GM23248 (cell line): Measurements from ENCODE around the gene C1QTNF9B. TPM values are rescaled to one million over a fixed set of nuclear protein-coding genes. Genes with fewer than 3 reads are reported as not detected.

Source experiments
- DNase-seq: peaks from one replicate; pipeline ENCODE4 v3.0.0-alpha.2; 2015
- H2AFZ ChIP-seq: fragments of 200-600 bp; sonication (generic); 2 replicates; pipeline ENCODE4 v1.6.1; 2016; ENCODE audit warnings: antibody characterized with exemption
- H3F3A ChIP-seq: fragments of 200-600 bp; sonication (generic); 2 replicates; pipeline ENCODE4 v1.6.1; 2016; ENCODE audit warnings: mild to moderate bottlenecking, antibody characterized with exemption, mixed run types; ENCODE audit not compliant: insufficient read depth
- H3K27ac ChIP-seq: fragments of 200-600 bp; sonication (generic); 2 replicates; pipeline ENCODE4 v1.5.1; 2016; ENCODE audit warnings: mild to moderate bottlenecking
- H3K27me3 ChIP-seq: fragments of 200-600 bp; sonication (generic); replicated peaks from 2 replicates; pipeline ENCODE4 v1.6.1; 2016; ENCODE audit warnings: mild to moderate bottlenecking; ENCODE audit not compliant: insufficient read depth
- H3K36me3 ChIP-seq: fragments of 200-600 bp; sonication (generic); 2 replicates; pipeline ENCODE4 v1.6.1; 2016; ENCODE audit warnings: low read depth, mild to moderate bottlenecking
- H3K4me1 ChIP-seq: fragments of 200-600 bp; sonication (generic); 2 replicates; pipeline ENCODE4 v1.6.1; 2016; ENCODE audit warnings: mild to moderate bottlenecking; ENCODE audit not compliant: insufficient read depth
- H3K4me2 ChIP-seq: fragments of 200-600 bp; sonication (generic); one replicate; pipeline ENCODE4 v1.6.1; 2016; ENCODE audit warnings: mild to moderate bottlenecking; ENCODE audit not compliant: unreplicated experiment
- H3K4me3 ChIP-seq: fragments of 200-600 bp; sonication (generic); 2 replicates; pipeline ENCODE4 v1.5.1; 2016; ENCODE audit warnings: mild to moderate bottlenecking
- H3K79me2 ChIP-seq: fragments of 200-600 bp; sonication (generic); 2 replicates; pipeline ENCODE4 v1.6.1; 2016; ENCODE audit warnings: mild to moderate bottlenecking; ENCODE audit not compliant: insufficient read depth
- H3K9ac ChIP-seq: fragments of 200-600 bp; sonication (generic); 2 replicates; pipeline ENCODE4 v1.6.1; 2016; ENCODE audit warnings: mild to moderate bottlenecking
- H3K9me2 ChIP-seq: fragments of 200-600 bp; sonication (generic); 2 replicates; pipeline ENCODE4 v1.6.1; 2016; ENCODE audit warnings: mixed run types, mild to moderate bottlenecking, moderate library complexity; ENCODE audit not compliant: insufficient read depth
- H3K9me3 ChIP-seq: fragments of 200-600 bp; sonication (generic); one replicate; pipeline ENCODE4 v1.6.1; 2017; ENCODE audit warnings: low read depth
- H4K20me1 ChIP-seq: fragments of 200-600 bp; sonication (generic); 2 replicates; pipeline ENCODE4 v1.6.0; 2016; ENCODE audit not compliant: insufficient read depth
- EZH2 ChIP-seq: fragments of 200-600 bp; sonication (generic); IDR thresholded peaks from 2 replicates; pipeline ENCODE4 v1.6.1; 2018; ENCODE audit warnings: antibody characterized with exemption, mild to moderate bottlenecking; ENCODE audit not compliant: insufficient read depth, poor library complexity, severe bottlenecking
- EZH2phosphoT487 ChIP-seq: fragments of 200-600 bp; sonication (generic); IDR thresholded peaks from 2 replicates; pipeline ENCODE4 v1.6.1; 2018; ENCODE audit warnings: antibody characterized with exemption, moderate library complexity, mild to moderate bottlenecking, low read depth; ENCODE audit not compliant: insufficient read depth
- WGBS, 2 experiments: methylation state at CpG; one replicate each; pipeline ENCODE4 v1.1.6; 2015 to 2017; ENCODE audit warnings: low lambda C conversion rate in 2 of 2, low coverage in 1 of 2; ENCODE audit errors: missing lambda C conversion rate in 2 of 2; 5-methylcytosine and 5-hydroxymethylcytosine counted together
- in situ Hi-C: fragments of 300-500 bp; cut with MboI; formaldehyde crosslinking; loops from 2 replicates; pipeline ENCODE4 v1.15.0; 2020
- polyA plus RNA-seq: library from polyadenylated mRNA; unstranded; fragments of >200 nt; fragmentation: Nextera tagmentation; extraction: Ambion mirVana; gene quantifications from 2 replicates; pipeline ENCODE4 v1.2.1, GENCODE V29; 2016
- total RNA-seq: library from RNA; depleted of rRNA; stranded (reverse); fragments of >200 nt; shearing (Covaris generic); gene quantifications from 2 replicates; pipeline ENCODE4 v1.2.3, GENCODE V29; 2014

The C1QTNF9B gene
- total and polyA plus RNA-seq, 2 experiments from 2014 or later = not detected

- WGBS, 2 experiments = 49 to 53% methylated on average over 2 of the region's 2 CpGs
- in situ Hi-C loops = no loop called here
- no peak for DNase-seq
These were observed 37.2 kb upstream of the C1QTNF9B start for GRCh38 chr13:23934520-23934919.

GRCh38 chr13:23928985-23929384, 31.7 kb upstream of the C1QTNF9B start:
- Histone ChIP-seq H3K36me3 (no peaks in the 10 kb centered on the region), H4K20me1 (no peaks in the 10 kb centered on the region), H3K27me3 (no peaks in the 10 kb centered on the region), H3K4me3 (no peak overlapping the region; the same call in 1 of the 2 replicates), H3K9me2 (no peaks in the 10 kb centered on the region), H3K4me2 (peak overlapping the region; percentile 20), H3F3A (0 out of 2 replicates have a peak, but pooled peaks cover 5% of the 10 kb centered on the region), H3K9ac (no peak overlapping the region), H3K79me2 (no peaks in the 10 kb centered on the region), H3K9me3 (no peaks in the 10 kb centered on the region), H3K27ac (no peak overlapping the region), H2AFZ (no peak overlapping the region), H3K4me1 (peaks cover 15% of the 10 kb centered on the region)
- WGBS, 2 experiments = 75 to 88% methylated on average over 2 of the region's 2 CpGs
- TF ChIP-seq EZH2phosphoT487 (no peak), EZH2 (no peak)
- DNase-seq = peak; percentile 86
- in situ Hi-C loops = no loop called here

More at GRCh38 chr13:23934520-23934919, 37.2 kb upstream of the C1QTNF9B start:
- Histone ChIP-seq H3K4me1 (0 out of 2 replicates have a peak, but pooled peaks cover 3% of the 10 kb centered on the region), H3K9me2 (no peaks in the 10 kb centered on the region), H3K9ac (no peak overlapping the region), H2AFZ (no peak overlapping the region), H3K4me3 (no peak overlapping the region), H4K20me1 (no peaks in the 10 kb centered on the region), H3K27me3 (no peaks in the 10 kb centered on the region), H3K79me2 (no peaks in the 10 kb centered on the region), H3K27ac (no peak overlapping the region), H3K9me3 (no peaks in the 10 kb centered on the region), H3K36me3 (no peaks in the 10 kb centered on the region), H3F3A (no peaks in the 10 kb centered on the region), H3K4me2 (no peak overlapping the region)
- TF ChIP-seq EZH2 = no peak

GRCh38 chr13:23923031-23923430, 25.7 kb upstream of the C1QTNF9B start:
- H3K36me3 ChIP-seq = no peaks in the 10 kb centered on the region
- H3K4me2 ChIP-seq = no peak overlapping the region
- H4K20me1 ChIP-seq = no peaks in the 10 kb centered on the region
- no peak overlapping the region for H2AFZ ChIP-seq
- H3K9ac ChIP-seq = no peak overlapping the region
- in situ Hi-C loops = no loop called here
- no peaks in the 10 kb centered on the region for H3K79me2 ChIP-seq
- TF ChIP-seq EZH2 = no peak
- no peak for TF ChIP-seq EZH2phosphoT487
- 17 to 22% methylated on average over 1 of the region's 1 CpG for WGBS, 2 experiments
- no peaks in the 10 kb centered on the region; the same call in 1 of the 2 replicates for H3F3A ChIP-seq
- H3K27ac ChIP-seq = no peak overlapping the region
- peaks cover 7% of the 10 kb centered on the region; the same call in 1 of the 2 replicates for H3K4me1 ChIP-seq
- H3K9me3 ChIP-seq = no peaks in the 10 kb centered on the region
- H3K27me3 ChIP-seq = no peaks in the 10 kb centered on the region
- no peak overlapping the region for H3K4me3 ChIP-seq
- H3K9me2 ChIP-seq = no peaks in the 10 kb centered on the region
- no peak for DNase-seq

GRCh38 chr13:23922005-23922932, 25.0 kb upstream of the C1QTNF9B start:
- Histone ChIP-seq H3K9ac (no peak overlapping the region), H3K4me2 (no peak overlapping the region), H3K27me3 (no peaks in the 10 kb centered on the region), H3K9me2 (no peaks in the 10 kb centered on the region), H3F3A (no peaks in the 10 kb centered on the region; the same call in 1 of the 2 replicates), H3K9me3 (no peaks in the 10 kb centered on the region), H3K79me2 (no peaks in the 10 kb centered on the region), H3K4me1 (peaks cover 8% of the 10 kb centered on the region; the same call in 1 of the 2 replicates), H4K20me1 (no peaks in the 10 kb centered on the region), H3K4me3 (no peak overlapping the region), H3K36me3 (no peaks in the 10 kb centered on the region), H3K27ac (no peak overlapping the region), H2AFZ (no peak overlapping the region)
- TF ChIP-seq EZH2phosphoT487 (no peak), EZH2 (no peak)
- in situ Hi-C loops = no loop called here
- peak; percentile 21 for DNase-seq
- WGBS, 2 experiments = 92 to 95% methylated on average over 5 of the region's 5 CpGs
